Lung (tissue), 12 donors: ENCODE measurements around the gene LUZP4. TPM values are rescaled to one million over a fixed set of nuclear protein-coding genes. Genes with fewer than 3 reads are reported as not detected.

ENCODE experiments used
- ATAC-seq: fragments of 200-7000 bp; cut with Tn5 transposase; one replicate; pipeline ENCODE4 v1.9.1; 2020; ENCODE audit warnings: moderate number of reproducible peaks; ENCODE audit not compliant: insufficient read depth, low FRiP score
- DNase-seq, 3 donors: peaks; one replicate each; pipeline ENCODE4 v3.0.0-alpha.2; 2013 to 2017
- H3K27ac ChIP-seq, 2 donors: one replicate each; pipeline ENCODE4 v1.5.1; 2013; ENCODE audit warnings: mild to moderate bottlenecking in 2 of 2, moderate library complexity in 2 of 2, control low read depth in 1 of 2, inconsistent platforms in 1 of 2, low read depth in 1 of 2, low read length in 1 of 2
- H3K27me3 ChIP-seq, 3 donors: one replicate each; pipeline ENCODE4 v1.5.1; 2013; ENCODE audit warnings: low read length in 2 of 3; ENCODE audit not compliant: control insufficient read depth in 3 of 3, insufficient read depth in 3 of 3
- H3K36me3 ChIP-seq, 4 donors: one replicate each; pipeline ENCODE4 v1.5.1; 2013; ENCODE audit warnings: low read length in 4 of 4, mild to moderate bottlenecking in 1 of 4, moderate library complexity in 1 of 4; ENCODE audit not compliant: control insufficient read depth in 4 of 4, insufficient read depth in 4 of 4
- H3K4me1 ChIP-seq, 5 donors: one replicate each; pipeline ENCODE4 v1.5.1; 2013; ENCODE audit warnings: low read length in 5 of 5, mild to moderate bottlenecking in 2 of 5, moderate library complexity in 1 of 5; ENCODE audit not compliant: control insufficient read depth in 5 of 5, insufficient read depth in 5 of 5
- H3K4me3 ChIP-seq: one replicate; pipeline ENCODE4 v1.5.1; 2013; ENCODE audit warnings: mild to moderate bottlenecking, control low read depth, moderate library complexity
- H3K9ac ChIP-seq, 2 donors: one replicate each; pipeline ENCODE4 v1.5.1; 2013; ENCODE audit warnings: low read length in 2 of 2, control low read depth in 1 of 2; ENCODE audit not compliant: insufficient read depth in 1 of 2
- H3K9me3 ChIP-seq, 4 donors: one replicate each; pipeline ENCODE4 v1.5.1; 2013; ENCODE audit warnings: low read length in 3 of 4, mild to moderate bottlenecking in 1 of 4, moderate library complexity in 1 of 4; ENCODE audit not compliant: control insufficient read depth in 4 of 4, insufficient read depth in 3 of 4
- WGBS, 2 donors: extraction: QIAGEN DNeasy Blood & Tissue Kit; methylation state at CpG; one replicate each; pipeline ENCODE4 v1.1.7; 2013; 5-methylcytosine and 5-hydroxymethylcytosine counted together
- polyA plus RNA-seq, 2 donors: library from polyadenylated mRNA; stranded (reverse); fragments of 200-250 nt; gene quantifications; one replicate each; pipeline ENCODE4 v1.2.1, GENCODE V29; 2013
- total RNA-seq, 2 donors: library from RNA; depleted of rRNA in 1 of 2; stranded (reverse); fragments of >200 nt in 1 of 2; gene quantifications; one replicate each; pipeline ENCODE4 v1.2.1, GENCODE V29; 2014 to 2021
- TF ChIP-seq, protein P1 (sequence below): IDR thresholded peaks from 2 replicates; pipeline ENCODE4 v1.5.1; 2012; ENCODE audit warnings: mild to moderate bottlenecking; ENCODE audit errors: control extremely low read depth, extremely low read depth
- donor health status: control.
- donor health status: control.
- donor health status: Bipolar disorder and iron deficiency.
- donor health status: healthy.
- donor health status: DM: yes; HTN: yes; CAD: no.

LUZP4 gene
- total and polyA plus RNA-seq, 4 donors, result not detected

DNA sequence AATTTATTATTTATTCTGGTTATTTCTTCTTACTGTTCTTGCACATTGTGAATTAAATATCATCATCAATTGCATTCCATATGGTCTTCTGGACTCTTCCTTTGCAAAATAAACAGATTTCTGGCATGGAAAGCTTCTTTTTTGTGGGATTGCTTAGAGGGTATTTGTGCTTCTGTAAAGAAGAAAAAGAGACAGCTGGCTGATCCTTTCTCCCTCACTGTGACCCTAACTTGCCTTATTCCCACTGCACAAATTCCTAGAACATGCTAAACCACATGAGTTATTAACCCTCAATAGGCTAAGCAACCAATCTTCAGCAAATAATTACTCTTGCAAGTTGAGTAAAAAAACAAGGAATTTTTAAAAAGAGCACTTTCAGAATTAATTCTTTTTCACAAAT is 31.8 kb upstream of the LUZP4 start:
- H3K27ac ChIP-seq, result no peak overlapping the region
- H3K4me3 ChIP-seq, result no peak overlapping the region
- no peaks in the 10 kb centered on the region for H3K36me3 ChIP-seq
- no peak overlapping the region for H3K9ac ChIP-seq
- peak in 2 of 3 donors; percentile 38 to 52 for DNase-seq
- ATAC-seq, result no peak
- TF ChIP-seq, protein P1, sequence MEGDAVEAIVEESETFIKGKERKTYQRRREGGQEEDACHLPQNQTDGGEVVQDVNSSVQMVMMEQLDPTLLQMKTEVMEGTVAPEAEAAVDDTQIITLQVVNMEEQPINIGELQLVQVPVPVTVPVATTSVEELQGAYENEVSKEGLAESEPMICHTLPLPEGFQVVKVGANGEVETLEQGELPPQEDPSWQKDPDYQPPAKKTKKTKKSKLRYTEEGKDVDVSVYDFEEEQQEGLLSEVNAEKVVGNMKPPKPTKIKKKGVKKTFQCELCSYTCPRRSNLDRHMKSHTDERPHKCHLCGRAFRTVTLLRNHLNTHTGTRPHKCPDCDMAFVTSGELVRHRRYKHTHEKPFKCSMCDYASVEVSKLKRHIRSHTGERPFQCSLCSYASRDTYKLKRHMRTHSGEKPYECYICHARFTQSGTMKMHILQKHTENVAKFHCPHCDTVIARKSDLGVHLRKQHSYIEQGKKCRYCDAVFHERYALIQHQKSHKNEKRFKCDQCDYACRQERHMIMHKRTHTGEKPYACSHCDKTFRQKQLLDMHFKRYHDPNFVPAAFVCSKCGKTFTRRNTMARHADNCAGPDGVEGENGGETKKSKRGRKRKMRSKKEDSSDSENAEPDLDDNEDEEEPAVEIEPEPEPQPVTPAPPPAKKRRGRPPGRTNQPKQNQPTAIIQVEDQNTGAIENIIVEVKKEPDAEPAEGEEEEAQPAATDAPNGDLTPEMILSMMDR, result no peak
- H3K27me3 ChIP-seq, result peaks cover 5 to 51% (median 10%) of the 10 kb centered on the region in 3 donors
- H3K4me1 ChIP-seq, result peaks cover 0 to 7% (median 0%) of the 10 kb centered on the region in 5 donors
- H3K9me3 ChIP-seq, result no peaks in the 10 kb centered on the region

DNA sequence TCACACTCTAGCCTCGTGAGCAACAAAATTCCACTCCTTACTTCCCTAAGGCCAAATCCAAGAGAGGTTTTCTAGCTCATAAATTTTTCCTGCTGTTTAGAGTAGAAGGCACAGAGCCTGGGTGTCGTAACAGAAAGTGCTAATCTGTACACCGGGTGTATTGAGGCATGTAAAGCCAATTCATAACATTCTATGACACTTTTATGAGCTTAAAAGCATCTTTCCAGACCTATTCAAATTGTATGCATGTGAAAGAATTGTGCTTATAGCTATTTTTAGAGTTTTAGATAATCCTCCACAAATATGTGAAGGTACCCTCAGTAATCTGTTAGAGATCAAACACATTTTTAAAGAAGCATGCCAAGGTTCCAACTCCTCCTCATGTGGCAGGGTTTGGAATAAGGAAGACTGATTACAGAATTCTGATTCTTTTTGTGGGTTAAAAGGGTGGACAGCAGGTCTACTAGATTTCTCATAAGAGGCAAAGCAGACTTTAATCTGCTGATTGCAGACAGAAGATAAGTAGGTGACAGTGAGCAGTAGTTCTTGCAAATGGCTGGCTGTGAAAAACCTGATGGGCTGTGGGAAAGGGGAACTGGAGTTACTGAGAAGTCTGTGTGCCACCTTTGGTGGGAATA is 30.2 kb upstream of the LUZP4 start:
- peaks cover 5 to 56% (median 12%) of the 10 kb centered on the region in 3 donors for H3K27me3 ChIP-seq
- ATAC-seq, result no peak

DNA sequence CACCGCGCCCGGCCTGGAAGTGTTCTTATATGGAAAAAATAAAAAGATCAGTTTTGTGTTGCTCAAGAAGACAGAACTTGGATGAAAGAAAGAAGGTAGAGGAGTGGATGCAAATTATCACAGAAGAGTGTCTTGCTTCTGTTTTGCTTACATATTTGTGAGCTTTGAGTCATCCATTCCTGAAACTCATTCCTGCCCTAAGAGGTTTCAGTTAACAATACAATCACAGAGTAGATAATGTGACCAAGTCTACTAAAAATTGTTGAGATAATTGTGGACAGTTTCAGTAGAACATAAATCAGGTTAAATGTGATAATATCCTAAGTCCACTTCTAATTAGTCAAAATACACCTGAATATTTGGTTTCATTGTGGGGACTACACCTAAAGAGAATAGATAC is 29.2 kb upstream of the LUZP4 start:
- Histone ChIP-seq H3K27me3 (peaks cover 5 to 57% (median 10%) of the 10 kb centered on the region in 3 donors), H3K27ac (no peak overlapping the region), H3K4me3 (no peak overlapping the region), H3K9me3 (no peaks in the 10 kb centered on the region), H3K4me1 (peaks cover 0 to 7% (median 0%) of the 10 kb centered on the region in 5 donors), H3K9ac (no peak overlapping the region), H3K36me3 (no peaks in the 10 kb centered on the region)
- no peak for DNase-seq
- TF ChIP-seq, protein P1, result no peak
- 94 to 96% methylated on average over 3 of the region's 3 CpGs for WGBS, 2 donors
- no peak for ATAC-seq

More for the DNA sequence above, 30.2 kb upstream of the LUZP4 start:
- Histone ChIP-seq H3K4me3 (no peak overlapping the region), H3K9me3 (no peaks in the 10 kb centered on the region), H3K9ac (no peak overlapping the region), H3K36me3 (no peaks in the 10 kb centered on the region), H3K4me1 (peaks cover 0 to 7% (median 0%) of the 10 kb centered on the region in 5 donors), H3K27ac (no peak overlapping the region)
- DNase-seq, result no peak
- WGBS, 2 donors, result 56 to 78% methylated on average over 3 of the region's 3 CpGs
- TF ChIP-seq, protein P1, result no peak

DNA sequence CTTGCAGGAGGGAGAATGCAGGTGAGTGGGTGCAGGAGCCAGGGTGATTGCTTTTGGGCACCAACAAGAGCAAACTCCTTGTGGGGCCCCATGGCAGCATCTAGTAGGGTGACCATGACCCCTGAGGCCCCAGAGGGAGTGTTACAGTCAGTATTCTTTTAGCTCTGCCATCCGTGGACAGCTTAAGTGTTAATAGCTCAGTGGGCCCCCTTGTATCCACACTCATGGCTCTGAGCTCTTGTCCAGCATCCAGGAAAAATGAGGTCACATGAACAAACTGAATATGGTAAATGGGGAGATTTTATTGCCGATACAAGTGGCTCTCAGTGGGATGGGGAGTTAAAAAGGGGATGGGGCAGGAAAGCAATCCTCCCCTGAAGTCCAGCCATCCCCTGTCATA is 28.4 kb upstream of the LUZP4 start:
- H3K27me3 ChIP-seq, result peaks cover 5 to 55% (median 11%) of the 10 kb centered on the region in 3 donors
- no peak overlapping the region for H3K4me3 ChIP-seq
- no peaks in the 10 kb centered on the region for H3K36me3 ChIP-seq
- no peaks in the 10 kb centered on the region for H3K9me3 ChIP-seq
- 51 to 85% methylated on average over 2 of the region's 2 CpGs for WGBS, 2 donors
- DNase-seq, result no peak
- H3K4me1 ChIP-seq, result peaks cover 0 to 7% (median 0%) of the 10 kb centered on the region in 5 donors
- ATAC-seq, result no peak
- H3K9ac ChIP-seq, result no peak overlapping the region
- no peak overlapping the region for H3K27ac ChIP-seq
- TF ChIP-seq, protein P1, result no peak
